Neural progenitor cell (in vitro differentiated cells): ENCODE data around the gene ZMIZ1. TPM values are rescaled to one million over a fixed set of nuclear protein-coding genes. Genes with fewer than 3 reads are reported as not detected.

Experiments used
- DNase-seq: peaks from one replicate; pipeline ENCODE4 v3.0.0-alpha.2; 2016; ENCODE audit warnings: low spot score
- H2AFZ ChIP-seq: fragments of 200-600 bp; sonication (generic); replicated peaks from 2 replicates; pipeline ENCODE4 v1.6.1; 2016; ENCODE audit warnings: antibody characterized with exemption
- H3F3A ChIP-seq: fragments of 200-600 bp; sonication (generic); 2 replicates; pipeline ENCODE4 v1.6.1; 2016; ENCODE audit warnings: antibody characterized with exemption, low read depth
- H3K27ac ChIP-seq: fragments of 200-600 bp; sonication (generic); 2 replicates; pipeline ENCODE4 v1.5.1; 2016; ENCODE audit warnings: mild to moderate bottlenecking
- H3K27me3 ChIP-seq: fragments of 200-600 bp; sonication (generic); 2 replicates; pipeline ENCODE4 v1.6.1; 2016; ENCODE audit warnings: mild to moderate bottlenecking, moderate library complexity
- H3K36me3 ChIP-seq: fragments of 200-600 bp; sonication (generic); 2 replicates; pipeline ENCODE4 v1.5.1; 2016
- H3K4me1 ChIP-seq: fragments of 200-600 bp; sonication (generic); 2 replicates; pipeline ENCODE4 v1.6.1; 2016; ENCODE audit warnings: mixed run types
- H3K4me2 ChIP-seq: fragments of 200-600 bp; sonication (generic); 2 replicates; pipeline ENCODE4 v1.6.1; 2016
- H3K4me3 ChIP-seq: fragments of 200-600 bp; sonication (generic); 2 replicates; pipeline ENCODE4 v1.5.1; 2016
- H3K79me2 ChIP-seq: fragments of 200-600 bp; sonication (generic); 2 replicates; pipeline ENCODE4 v1.6.1; 2016; ENCODE audit warnings: low read depth
- H3K9ac ChIP-seq: fragments of 200-600 bp; sonication (generic); 2 replicates; pipeline ENCODE4 v1.6.1; 2016
- H3K9me3 ChIP-seq: fragments of 200-600 bp; sonication (generic); 2 replicates; pipeline ENCODE4 v1.5.1; 2016; ENCODE audit warnings: low read depth
- H4K20me1 ChIP-seq: fragments of 200-600 bp; sonication (generic); 2 replicates; pipeline ENCODE4 v1.6.1; 2016; ENCODE audit warnings: low read depth
- H3K27ac Mint-ChIP-seq: 3 replicates; pipeline ENCODE4 v1.8.0; 2021; ENCODE audit warnings: mixed read lengths
- H3K27me3 Mint-ChIP-seq: 2 replicates; pipeline ENCODE4 v1.8.0; 2022; ENCODE audit warnings: low read depth, mild to moderate bottlenecking, inconsistent platforms, moderate library complexity, mixed read lengths; ENCODE audit not compliant: insufficient read depth
- H3K36me3 Mint-ChIP-seq: 3 replicates; pipeline ENCODE4 v1.8.0; 2021; ENCODE audit warnings: mixed read lengths
- H3K4me1 Mint-ChIP-seq: 3 replicates; pipeline ENCODE4 v1.8.0; 2021; ENCODE audit warnings: mixed read lengths
- H3K4me3 Mint-ChIP-seq: 3 replicates; pipeline ENCODE4 v1.8.0; 2021; ENCODE audit warnings: mild to moderate bottlenecking, moderate library complexity, mixed read lengths
- H3K9me3 Mint-ChIP-seq: 3 replicates; pipeline ENCODE4 v1.8.0; 2020; ENCODE audit warnings: mixed read lengths
- CTCF ChIP-seq: fragments of 200-600 bp; sonication (generic); IDR thresholded peaks from 2 replicates; pipeline ENCODE4 v1.5.1; 2017; ENCODE audit warnings: antibody characterized with exemption, mild to moderate bottlenecking
- EZH2 ChIP-seq: fragments of 200-600 bp; sonication (generic); IDR thresholded peaks from 2 replicates; pipeline ENCODE4 v1.6.1; 2017; ENCODE audit warnings: antibody characterized with exemption, mild to moderate bottlenecking, moderate library complexity
- EZH2phosphoT487 ChIP-seq: fragments of 200-600 bp; sonication (generic); IDR thresholded peaks from 2 replicates; pipeline ENCODE4 v1.6.1; 2017; ENCODE audit warnings: antibody characterized with exemption
- total RNA-seq: library from RNA; depleted of rRNA; stranded (reverse); fragments of >200 nt; gene quantifications from 2 replicates; pipeline ENCODE4 v1.2.3, GENCODE V29; 2015; ENCODE audit warnings: low replicate concordance

ZMIZ1 gene
- total RNA-seq, 1 donor from 2014 or later = 5.8 TPM

GRCh38 chr10:79187121-79187940 is 118.6 kb downstream of the ZMIZ1 start:
- Histone ChIP-seq H3K27me3 (no peaks in the 10 kb centered on the region), H3F3A (peaks cover 9% of the 10 kb centered on the region), H3K27ac (no peak overlapping the region), H3K79me2 (no peaks in the 10 kb centered on the region), H3K9me3 (no peaks in the 10 kb centered on the region), H4K20me1 (peaks cover 59% of the 10 kb centered on the region), H3K4me2 (no peak overlapping the region), H2AFZ (no peak overlapping the region), H3K36me3 (no peaks in the 10 kb centered on the region), H3K4me1 (peaks cover 35% of the 10 kb centered on the region), H3K9ac (no peak overlapping the region), H3K4me3 (no peak overlapping the region)
- Mint-ChIP-seq H3K4me3 (no peak overlapping the region), H3K36me3 (peaks cover 17% of the 10 kb centered on the region), H3K4me1 (peaks cover 78% of the 10 kb centered on the region), H3K27ac (peak overlapping the region; percentile 65), H3K27me3 (peaks cover 6% of the 10 kb centered on the region), H3K9me3 (no peaks in the 10 kb centered on the region)
- no peak for DNase-seq
- TF ChIP-seq CTCF = no peak
- no peak for TF ChIP-seq EZH2phosphoT487
- TF ChIP-seq EZH2 = no peak

- Mint-ChIP-seq H3K9me3 (no peaks in the 10 kb centered on the region), H3K4me3 (no peak overlapping the region), H3K27me3 (peaks cover 8% of the 10 kb centered on the region), H3K4me1 (peaks cover 74% of the 10 kb centered on the region), H3K36me3 (peaks cover 21% of the 10 kb centered on the region), H3K27ac (peak overlapping the region; percentile 74)
- H3K79me2 ChIP-seq = no peaks in the 10 kb centered on the region
- H3K27me3 ChIP-seq = no peaks in the 10 kb centered on the region
- no peaks in the 10 kb centered on the region for H3K9me3 ChIP-seq
- H4K20me1 ChIP-seq = peaks cover 51% of the 10 kb centered on the region
- no peak overlapping the region for H3K9ac ChIP-seq
- H3K36me3 ChIP-seq = no peaks in the 10 kb centered on the region
- no peak overlapping the region for H2AFZ ChIP-seq
- TF ChIP-seq EZH2 (no peak), EZH2phosphoT487 (no peak), CTCF (no peak)
- peaks cover 9% of the 10 kb centered on the region for H3F3A ChIP-seq
- DNase-seq = no peak
- H3K27ac ChIP-seq = no peak overlapping the region
- H3K4me2 ChIP-seq = peak overlapping the region; percentile 47
- H3K4me3 ChIP-seq = no peak overlapping the region
- H3K4me1 ChIP-seq = peaks cover 35% of the 10 kb centered on the region
These were observed 119.6 kb downstream of the ZMIZ1 start for GRCh38 chr10:79188154-79188965.

- Mint-ChIP-seq H3K4me3 (no peak overlapping the region), H3K36me3 (peaks cover 18% of the 10 kb centered on the region), H3K9me3 (no peaks in the 10 kb centered on the region), H3K4me1 (peaks cover 71% of the 10 kb centered on the region), H3K27me3 (peaks cover 7% of the 10 kb centered on the region), H3K27ac (peak overlapping the region; percentile 74)
- no peak overlapping the region for H3K27ac ChIP-seq
- no peak overlapping the region for H3K4me2 ChIP-seq
- H3K9me3 ChIP-seq = no peaks in the 10 kb centered on the region
- H3K4me3 ChIP-seq = no peak overlapping the region
- no peaks in the 10 kb centered on the region for H3K36me3 ChIP-seq
- H2AFZ ChIP-seq = no peak overlapping the region
- DNase-seq = no peak
- H4K20me1 ChIP-seq = peaks cover 52% of the 10 kb centered on the region
- peaks cover 35% of the 10 kb centered on the region for H3K4me1 ChIP-seq
- H3K79me2 ChIP-seq = no peaks in the 10 kb centered on the region
- H3F3A ChIP-seq = peaks cover 12% of the 10 kb centered on the region
- H3K9ac ChIP-seq = no peak overlapping the region
- TF ChIP-seq EZH2 = no peak
- H3K27me3 ChIP-seq = no peaks in the 10 kb centered on the region
These were observed 120.4 kb downstream of the ZMIZ1 start for GRCh38 chr10:79189181-79189580.
